Calu3 (cell line): ENCODE data around the gene TPM1. TPM values are rescaled to one million over a fixed set of nuclear protein-coding genes. Genes with fewer than 3 reads are reported as not detected.

Experiments
- BruUV-seq: library from RNA; stranded (reverse); fragments of 400-500 nt; replicated peaks from 2 replicates; lab custom pipeline; 2021; lab: Mats Ljungman, UMichigan
- CTCF ChIA-PET: fragments of 300-600 bp; sonication (Branson Sonifier 250); formaldehyde crosslinking; loops from one replicate; lab custom pipeline; 2022; ENCODE audit warnings: antibody characterized with exemption; lab: Charles Lee
- DNase-seq: peaks from one replicate; pipeline ENCODE4 v3.0.0; 2022
- H3K27ac Mint-ChIP-seq: one replicate; pipeline ENCODE4 v1.8.0; 2022; ENCODE audit warnings: mixed read lengths; ENCODE audit not compliant: unreplicated experiment
- H3K27me3 Mint-ChIP-seq: one replicate; pipeline ENCODE4 v1.8.0; 2022; ENCODE audit warnings: mixed read lengths; ENCODE audit not compliant: unreplicated experiment
- H3K36me3 Mint-ChIP-seq: one replicate; pipeline ENCODE4 v1.8.0; 2022; ENCODE audit warnings: mild to moderate bottlenecking, moderate library complexity, mixed read lengths; ENCODE audit not compliant: insufficient read depth, unreplicated experiment
- H3K4me1 Mint-ChIP-seq: one replicate; pipeline ENCODE4 v1.8.0; 2022; ENCODE audit warnings: mild to moderate bottlenecking, low read depth, mixed read lengths; ENCODE audit not compliant: unreplicated experiment
- H3K4me3 Mint-ChIP-seq: one replicate; pipeline ENCODE4 v1.8.0; 2022; ENCODE audit warnings: mild to moderate bottlenecking, low read depth, moderate library complexity, mixed read lengths; ENCODE audit not compliant: unreplicated experiment
- H3K9me3 Mint-ChIP-seq: one replicate; pipeline ENCODE4 v1.8.0; 2022; ENCODE audit warnings: low read depth, mixed read lengths; ENCODE audit not compliant: unreplicated experiment
- CTCF ChIP-seq: fragments of 200-600 bp; IDR thresholded peaks from one replicate; pipeline ENCODE4 v1.8.0; 2022; ENCODE audit warnings: antibody characterized with exemption; ENCODE audit not compliant: unreplicated experiment
- intact Hi-C: fragments of 100-400 bp; cut with micrococcal nuclease; formaldehyde crosslinking; loops from one replicate; pipeline ENCODE4 v1.10.0; 2022; ENCODE audit not compliant: unreplicated experiment
- total RNA-seq: library from RNA; stranded (reverse); gene quantifications from 2 replicates; pipeline ENCODE4 v1.2.3, GENCODE V29; 2022

Gene TPM1
- total RNA-seq, 1 experiment from 2014 or later = 1,158 TPM

GRCh38 chr15:63061975-63062374 is 19.4 kb downstream of the TPM1 start:
- Mint-ChIP-seq H3K27ac (peak overlapping the region; percentile 45), H3K36me3 (peaks cover 99% of the 10 kb centered on the region), H3K4me3 (no peak overlapping the region), H3K9me3 (no peaks in the 10 kb centered on the region), H3K4me1 (peaks cover 7% of the 10 kb centered on the region), H3K27me3 (no peaks in the 10 kb centered on the region)
- CTCF ChIA-PET = interaction anchor here (0.6 kb wide), 1 partner anchor 332 kb away, joined by 4 read pairs; no protein-coding TSS in a partner anchor
- no peak for DNase-seq
- no peak for TF ChIP-seq CTCF
- BruUV-seq = no TSS peak
- intact Hi-C loops = no loop called here

GRCh38 chr15:63063164-63063756 is 20.7 kb downstream of the TPM1 start:
- intact Hi-C loops = no loop called here
- H3K36me3 Mint-ChIP-seq = peaks cover 99% of the 10 kb centered on the region
- no peak overlapping the region for H3K27ac Mint-ChIP-seq
- BruUV-seq = no TSS peak
- H3K9me3 Mint-ChIP-seq = no peaks in the 10 kb centered on the region
- CTCF ChIA-PET = no interaction called here
- TF ChIP-seq CTCF = no peak
- no peak overlapping the region for H3K4me3 Mint-ChIP-seq
- DNase-seq = no peak
- no peaks in the 10 kb centered on the region for H3K27me3 Mint-ChIP-seq
- peaks cover 14% of the 10 kb centered on the region for H3K4me1 Mint-ChIP-seq

GRCh38 chr15:63063877-63064409 is 21.4 kb downstream of the TPM1 start:
- peak overlapping the region; percentile 6 for H3K27ac Mint-ChIP-seq

More at GRCh38 chr15:63063877-63064409, 21.4 kb downstream of the TPM1 start:
- peaks cover 99% of the 10 kb centered on the region for H3K36me3 Mint-ChIP-seq
- intact Hi-C loops = no loop called here
- no peak for TF ChIP-seq CTCF
- no peaks in the 10 kb centered on the region for H3K9me3 Mint-ChIP-seq
- DNase-seq = no peak
- no peaks in the 10 kb centered on the region for H3K27me3 Mint-ChIP-seq
- H3K4me1 Mint-ChIP-seq = peaks cover 19% of the 10 kb centered on the region
- CTCF ChIA-PET = no interaction called here
- no TSS peak for BruUV-seq
- no peak overlapping the region for H3K4me3 Mint-ChIP-seq
